Stimulated activated CD8-positive, alpha-beta memory T cell treated with anti-CD3 and anti-CD28 coated beads, Interleukin-4, amount 100 ng/mL, for 1 hour (primary cell): ENCODE data around the gene OR52W1.

ENCODE experiments used
- DNase-seq, 2 donors: peaks; one replicate each; pipeline ENCODE4 v3.0.0-alpha.2; 2020; ENCODE audit warnings: low read depth in 2 of 2, low spot score in 1 of 2

Gene OR52W1

DNA sequence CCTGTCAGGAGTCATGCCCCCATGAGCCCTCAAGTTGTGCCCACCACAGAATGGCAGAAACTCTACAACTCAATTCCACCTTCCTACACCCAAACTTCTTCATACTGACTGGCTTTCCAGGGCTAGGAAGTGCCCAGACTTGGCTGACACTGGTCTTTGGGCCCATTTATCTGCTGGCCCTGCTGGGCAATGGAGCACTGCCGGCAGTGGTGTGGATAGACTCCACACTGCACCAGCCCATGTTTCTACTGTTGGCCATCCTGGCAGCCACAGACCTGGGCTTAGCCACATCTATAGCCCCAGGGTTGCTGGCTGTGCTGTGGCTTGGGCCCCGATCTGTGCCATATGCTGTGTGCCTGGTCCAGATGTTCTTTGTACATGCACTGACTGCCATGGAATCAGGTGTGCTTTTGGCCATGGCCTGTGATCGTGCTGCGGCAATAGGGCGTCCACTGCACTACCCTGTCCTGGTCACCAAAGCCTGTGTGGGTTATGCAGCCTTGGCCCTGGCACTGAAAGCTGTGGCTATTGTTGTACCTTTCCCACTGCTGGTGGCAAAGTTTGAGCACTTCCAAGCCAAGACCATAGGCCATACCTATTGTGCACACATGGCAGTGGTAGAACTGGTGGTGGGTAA is at the start of gene OR52W1:
TSS of gene OR52W1 (plus strand) at position 51 of the 637 bp plus-strand sequence. CDS start at position 51, 0 bp downstream.
- no peak for DNase-seq

DNA sequence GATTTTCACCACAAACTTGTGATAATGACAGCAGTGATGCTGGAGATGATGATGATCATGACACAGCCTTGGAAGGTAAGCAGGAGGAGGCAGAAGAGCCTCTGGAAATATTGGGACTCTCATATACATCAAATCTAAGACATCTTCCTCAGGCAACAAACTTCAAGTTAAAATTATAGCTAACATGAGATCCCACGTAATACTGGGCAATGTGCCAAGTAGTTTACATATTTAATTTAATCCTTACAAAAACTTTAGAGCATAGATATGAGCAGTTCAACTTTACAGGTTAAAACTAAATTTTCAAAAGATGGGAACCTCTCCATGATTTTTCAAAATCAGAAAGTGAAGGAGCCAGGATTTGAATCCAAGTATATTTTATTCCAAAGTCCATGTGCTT is 47.9 kb upstream of the OR52W1 start:
- DNase-seq: no peak

DNA sequence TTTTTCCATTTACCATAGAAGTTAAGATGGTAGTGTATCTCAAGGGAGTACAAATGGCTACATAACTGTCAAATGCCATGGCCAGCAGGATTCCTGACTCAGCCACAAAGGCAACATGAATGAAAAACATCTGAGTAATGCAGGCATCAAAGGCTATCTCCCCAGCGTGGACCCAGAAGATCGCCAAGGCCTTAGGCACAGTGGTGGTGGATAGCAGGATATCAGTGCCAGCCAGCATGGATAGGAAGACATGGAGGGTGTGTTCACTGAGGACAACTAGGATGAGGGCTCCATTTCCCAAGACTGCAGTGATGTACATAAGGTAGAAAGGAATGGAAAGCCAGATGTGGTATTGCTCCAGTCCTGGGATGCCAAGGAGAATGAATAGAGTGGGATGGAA is 46.9 kb upstream of the OR52W1 start:
- no peak for DNase-seq

- DNase-seq: no peak
Observed at GRCh38 chr11:6156628-6157359, 42.2 kb upstream of the OR52W1 start.

GRCh38 chr11:6170226-6170625 is 28.8 kb upstream of the OR52W1 start, which contains the start of gene OR52B2:
OR52B2 (minus strand) TSS chr11:6170326; CDS start chr11:6170326, 0 bp downstream.
- DNase-seq: no peak

GRCh38 chr11:6175440-6175839 is 23.6 kb upstream of the OR52W1 start:
- no peak for DNase-seq

DNA sequence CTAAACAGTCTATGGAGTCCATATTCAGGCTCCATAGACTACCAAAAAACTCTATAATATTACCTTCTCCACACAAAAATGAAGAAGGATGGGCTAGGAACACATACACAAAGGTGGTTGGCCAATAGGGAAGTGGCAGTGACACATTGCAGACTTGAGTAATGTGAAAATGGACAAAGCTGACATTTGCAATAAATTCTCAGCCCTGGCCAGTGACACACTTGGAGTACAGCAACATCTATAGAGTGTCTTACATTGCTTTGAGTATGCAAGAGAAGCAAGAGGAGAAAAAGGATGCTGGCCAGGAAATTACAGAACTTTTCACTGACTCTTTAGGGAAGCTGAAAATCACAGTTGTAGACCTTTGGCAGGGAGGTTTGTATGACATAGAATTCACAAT is 7.3 kb upstream of the OR52W1 start:
- DNase-seq: no peak

DNA sequence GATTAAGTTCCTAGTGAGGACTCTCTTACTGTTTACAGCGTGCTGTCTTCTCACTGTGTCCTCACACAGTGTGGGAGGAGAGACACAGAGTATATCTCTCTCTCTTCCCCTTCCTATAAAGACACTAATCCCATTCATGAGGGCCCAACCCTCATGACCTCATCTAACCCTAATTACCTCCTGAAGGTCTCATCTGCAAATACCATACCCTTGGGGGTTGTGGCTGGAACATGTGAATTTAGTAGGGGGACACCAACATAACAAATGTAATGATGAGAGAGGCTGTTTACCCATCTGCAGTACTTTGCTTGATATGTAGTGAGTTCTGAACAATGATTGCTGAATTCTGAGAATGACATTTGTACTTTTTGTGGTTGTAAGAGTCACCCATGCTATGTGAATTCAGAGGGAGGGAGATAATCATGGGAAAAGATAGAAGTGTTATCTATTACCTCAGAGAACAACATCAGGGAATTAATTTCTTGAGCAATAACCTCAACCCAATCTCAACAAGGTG is 4.9 kb upstream of the OR52W1 start:
- no peak for DNase-seq

- DNase-seq: no peak
Observed at GRCh38 chr11:6196396-6196795, 2.6 kb upstream of the OR52W1 start.

- no peak for DNase-seq
Observed at GRCh38 chr11:6197466-6198200, 1.4 kb upstream of the OR52W1 start.

DNA sequence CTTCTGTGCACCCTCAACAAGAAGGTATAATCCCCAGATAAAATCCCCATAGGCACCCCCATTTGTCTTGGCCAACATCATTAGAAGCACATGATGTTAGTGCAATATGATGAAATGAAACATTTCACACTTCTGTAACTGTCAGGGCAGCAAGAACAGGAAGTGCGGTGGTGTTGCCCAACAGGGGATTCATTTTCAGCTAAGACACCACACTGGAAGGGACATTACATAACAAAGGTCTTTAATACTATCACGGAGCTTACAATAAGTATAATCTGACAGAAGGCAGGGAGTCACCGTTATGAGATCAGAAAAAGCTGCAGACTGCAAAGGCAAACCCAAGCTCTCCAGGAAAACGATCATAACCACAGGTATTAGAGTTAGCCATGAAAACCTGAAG is 2.0 kb downstream of the OR52W1 start:
- DNase-seq: peak in 1 of 2 donors; percentile 13

DNA sequence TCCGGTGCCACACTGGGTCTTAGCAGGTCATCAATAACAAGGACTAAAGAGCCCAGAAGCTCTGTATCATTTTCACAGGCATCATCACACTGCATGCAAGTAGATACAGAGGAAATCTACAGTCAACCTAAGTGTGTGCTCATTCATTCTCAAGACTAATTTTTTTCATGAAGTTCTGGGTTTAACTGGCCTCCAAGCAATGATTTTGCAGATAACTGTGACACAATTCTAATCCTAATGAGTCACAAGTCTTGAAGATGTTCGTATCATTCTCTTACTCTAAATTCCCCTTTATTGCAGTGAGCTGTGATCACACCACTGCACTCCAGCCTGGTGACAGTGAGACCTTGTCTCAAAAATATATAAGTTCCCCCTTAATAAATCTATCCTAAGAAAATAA is 2.5 kb downstream of the OR52W1 start:
- DNase-seq: no peak

GRCh38 chr11:6202041-6202440 is 3.0 kb downstream of the OR52W1 start:
- DNase-seq: no peak

GRCh38 chr11:6203327-6203726 is 4.3 kb downstream of the OR52W1 start:
- no peak for DNase-seq

GRCh38 chr11:6204706-6205105 is 5.7 kb downstream of the OR52W1 start:
- no peak for DNase-seq

DNA sequence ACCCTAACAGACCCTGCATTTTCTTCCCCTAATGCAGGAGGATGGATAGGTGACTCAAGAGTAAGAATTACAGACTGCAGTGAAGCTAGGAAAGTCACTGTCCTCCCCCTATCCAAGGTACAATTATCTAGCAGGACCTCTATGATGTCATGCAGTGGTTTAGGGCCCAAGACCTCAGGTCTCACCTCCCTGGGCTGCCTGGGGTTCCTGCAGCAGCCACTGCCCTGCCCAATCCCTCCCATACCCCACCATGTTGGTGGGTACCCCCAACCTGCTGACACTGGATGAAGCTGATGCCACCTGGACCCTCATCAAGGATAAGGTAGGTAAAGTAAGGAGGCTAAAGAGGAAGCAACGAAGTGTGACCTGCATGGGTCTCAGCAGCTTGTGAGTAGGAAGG is 6.3 kb downstream of the OR52W1 start, which contains the start of gene C11orf42:
TSS of gene C11orf42 (plus strand) at position 192 of the 400 bp plus-strand sequence. CDS start at position 251, 59 bp downstream.
- DNase-seq: no peak

GRCh38 chr11:6206456-6207180 is 7.6 kb downstream of the OR52W1 start:
- no peak for DNase-seq

- DNase-seq: no peak
Observed at GRCh38 chr11:6209801-6210200, 10.8 kb downstream of the OR52W1 start.

- DNase-seq: no peak
Observed at GRCh38 chr11:6210274-6210955, 11.4 kb downstream of the OR52W1 start.

- DNase-seq: no peak
Observed at GRCh38 chr11:6214530-6214929, 15.5 kb downstream of the OR52W1 start.
